SIG-M5 treated with dmso at 0.1 percent for 504 hours (cell line): ENCODE results near the gene SLC9A1.
"Not testable (repeated sequence)": the region's sequence is repeated elsewhere in the genome, so short reads cannot be mapped to it uniquely, and the experiment has no call there.

Experiments
- DNase-seq: peaks from one replicate; lab custom pipeline; 2025; ENCODE audit not compliant: unreplicated experiment; lab: John Stamatoyannopoulos, UW

The SLC9A1 gene

DNA sequence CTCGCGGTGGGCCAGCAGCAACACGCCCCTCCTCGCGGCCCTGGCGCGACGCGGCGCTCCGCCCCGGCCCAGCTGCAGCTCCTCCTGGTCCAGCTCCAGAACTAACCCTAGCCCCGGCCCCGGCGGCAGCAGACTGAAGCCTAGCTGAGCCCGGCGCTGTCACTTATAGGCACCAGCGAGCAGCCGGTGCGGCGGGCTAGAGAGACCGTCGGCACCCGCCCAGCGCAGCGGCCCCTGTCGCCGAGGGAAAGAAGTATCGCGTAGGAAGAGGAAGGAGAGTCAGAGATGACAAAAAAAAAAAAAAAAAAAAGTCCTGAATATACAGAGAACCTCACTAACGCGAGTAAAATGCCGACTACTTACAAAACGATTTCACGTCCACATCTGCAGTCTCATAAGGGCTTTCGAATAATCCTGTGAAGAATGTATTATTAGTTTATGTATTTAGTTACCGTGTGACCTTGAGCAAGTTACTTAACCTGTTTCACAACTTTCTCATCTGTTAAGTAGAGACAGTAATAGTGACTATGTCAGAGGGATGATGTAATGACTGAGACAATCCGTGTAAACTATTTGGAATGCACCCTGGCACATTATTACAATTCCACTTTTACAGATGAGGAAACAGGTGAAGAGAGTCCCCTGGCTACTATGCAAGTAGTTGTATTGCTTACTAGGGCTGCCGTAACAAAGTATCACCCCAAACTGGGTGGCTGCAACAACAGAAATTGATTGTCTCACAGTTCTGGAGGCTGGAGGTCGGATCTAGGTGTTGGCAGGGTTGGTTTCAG lies at the start of gene SLC9A1:
SLC9A1 (minus strand) TSS at position 135 of the 791 bp plus-strand sequence. CDS start 791 bp downstream, outside the sequence.
- DNase-seq, result peak; percentile 90

DNA sequence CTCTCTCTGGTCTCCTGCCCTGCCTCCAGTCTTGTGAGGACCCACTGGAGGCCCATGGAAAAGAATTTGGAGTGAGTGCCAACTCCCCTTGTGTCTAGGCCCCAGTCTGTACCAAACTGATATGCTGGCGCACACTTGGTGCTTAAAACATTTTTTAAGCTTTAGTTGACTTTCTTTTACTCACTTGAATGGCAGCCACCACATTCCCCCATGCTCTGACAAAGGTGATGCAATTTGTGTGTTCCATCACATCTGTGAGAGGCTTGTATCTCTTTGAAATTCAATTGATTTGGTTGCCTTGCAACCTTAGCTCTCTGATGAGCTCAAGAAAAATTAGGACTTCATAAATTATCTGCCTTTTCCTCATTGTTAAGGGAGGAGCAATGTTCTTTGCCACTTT lies 49.0 kb upstream of the SLC9A1 start:
- DNase-seq, result no peak

DNA sequence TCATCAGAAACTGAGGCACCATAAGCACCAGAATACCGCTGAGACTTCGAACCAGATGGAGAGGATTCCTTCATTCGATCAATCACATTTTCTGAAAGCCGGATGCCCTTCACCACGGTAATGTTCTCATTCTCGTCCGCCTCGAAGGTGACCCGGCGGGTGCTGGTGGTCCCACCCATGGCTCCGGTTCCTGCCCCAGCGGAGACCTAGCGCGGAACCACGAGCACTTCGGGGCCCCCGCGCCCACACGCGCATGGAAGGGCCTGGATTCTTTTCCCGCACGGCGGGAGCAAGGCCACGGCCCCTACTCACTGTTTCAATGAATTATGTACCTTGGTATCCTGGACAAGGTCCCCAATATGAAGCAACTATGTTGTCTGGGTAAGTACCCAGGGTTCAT lies 46.4 kb upstream of the SLC9A1 start:
- DNase-seq, result no peak

DNA sequence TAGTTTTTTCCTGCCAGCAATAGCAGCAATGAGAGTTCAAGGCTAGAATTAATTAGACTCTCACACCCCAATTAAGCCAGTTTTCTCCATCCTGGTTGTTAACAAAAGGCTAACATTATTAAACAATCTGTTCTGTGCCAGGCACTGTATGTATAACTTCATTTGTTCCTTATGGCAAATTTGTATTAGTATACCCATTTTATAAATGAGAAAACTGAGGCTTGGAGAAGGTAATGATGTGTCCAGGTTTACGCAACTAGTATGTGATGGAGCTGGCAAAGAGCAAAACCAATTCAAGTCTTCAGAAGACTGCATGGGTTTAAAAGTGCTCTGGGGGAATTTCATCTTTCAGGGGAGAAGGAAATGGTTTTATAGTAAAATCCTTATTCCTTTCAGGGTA lies 38.3 kb upstream of the SLC9A1 start:
- no peak for DNase-seq

DNA sequence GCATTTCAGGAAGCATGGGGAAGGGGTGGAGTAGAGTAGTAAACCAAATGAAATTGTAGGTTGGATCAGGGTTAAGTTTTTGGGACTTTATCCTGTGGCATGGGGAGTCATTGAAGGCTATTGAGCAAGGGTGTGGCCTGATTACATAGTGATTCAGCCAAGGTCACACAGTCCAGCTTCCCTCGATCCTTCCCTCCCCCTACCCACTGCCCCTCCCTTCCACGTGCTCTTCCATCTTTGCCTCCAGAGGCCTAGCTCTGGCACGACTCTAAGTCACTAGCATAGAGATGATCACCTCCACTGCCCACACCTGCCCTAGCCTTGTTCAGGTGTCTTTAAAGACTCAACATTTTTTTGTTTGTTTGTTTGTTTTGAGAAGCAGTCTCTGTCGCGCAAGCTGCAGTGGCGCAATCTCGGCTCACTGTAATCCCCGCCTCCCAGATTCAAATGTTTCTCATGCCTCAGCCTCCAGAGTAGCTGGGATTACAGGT lies 37.2 kb upstream of the SLC9A1 start:
- no peak for DNase-seq

DNA sequence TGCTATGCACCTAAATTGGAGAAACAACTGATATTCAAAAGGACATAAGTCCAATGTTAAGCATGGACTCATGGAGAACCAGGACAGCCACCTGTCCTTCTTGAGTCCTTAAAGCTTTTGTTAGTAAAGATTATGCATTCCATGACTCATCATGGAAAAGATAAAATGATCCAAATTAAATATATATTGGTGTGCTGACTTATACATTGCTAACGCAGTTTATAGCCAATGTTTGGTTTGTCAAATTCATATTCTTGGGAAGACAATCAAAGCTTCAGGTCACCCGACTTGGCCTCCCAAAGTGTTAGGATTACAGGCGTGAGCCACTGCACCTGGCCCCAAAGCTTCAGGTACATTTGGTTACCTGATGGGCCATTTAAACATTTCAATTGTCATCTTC lies 29.7 kb upstream of the SLC9A1 start:
- not testable (repeated sequence) for DNase-seq

DNA sequence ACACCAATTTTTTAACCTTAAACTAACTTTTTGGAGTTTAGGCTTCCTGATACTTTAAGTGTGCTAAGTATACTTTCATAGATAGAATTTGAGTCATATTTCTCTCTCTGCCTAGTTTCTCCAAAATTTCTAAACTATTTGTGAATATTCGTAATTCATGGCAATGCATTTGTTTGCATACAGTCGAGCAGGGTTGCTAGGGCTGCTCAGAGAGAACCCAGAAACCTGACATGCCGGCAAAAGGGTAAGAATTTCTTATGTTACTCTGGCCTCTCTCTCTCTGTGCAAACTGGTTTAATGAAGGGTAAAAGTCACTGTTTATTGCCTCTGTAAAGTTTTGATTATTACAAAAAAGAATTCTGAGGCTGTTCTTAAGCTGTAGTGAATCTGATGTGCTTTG lies 25.1 kb upstream of the SLC9A1 start:
- no peak for DNase-seq

DNA sequence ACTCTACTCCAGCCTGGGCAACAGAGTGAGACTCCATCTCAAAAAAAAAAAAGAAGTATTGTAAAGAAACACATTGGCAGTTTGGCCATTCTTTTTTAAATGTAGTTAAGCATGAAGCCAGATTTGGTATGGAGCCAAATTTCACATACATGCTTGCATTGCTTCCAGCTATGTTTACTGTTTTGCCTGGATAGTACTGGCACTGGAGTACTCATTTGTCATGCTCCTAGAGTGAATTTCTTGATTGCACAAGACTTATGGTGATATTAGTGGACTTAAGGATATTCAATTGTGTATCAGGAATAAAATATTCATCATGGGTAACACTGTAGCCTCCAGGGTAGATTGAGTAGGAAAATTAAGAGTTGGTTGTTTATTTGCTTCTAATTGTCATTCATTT lies 24.5 kb upstream of the SLC9A1 start:
- no peak for DNase-seq

DNA sequence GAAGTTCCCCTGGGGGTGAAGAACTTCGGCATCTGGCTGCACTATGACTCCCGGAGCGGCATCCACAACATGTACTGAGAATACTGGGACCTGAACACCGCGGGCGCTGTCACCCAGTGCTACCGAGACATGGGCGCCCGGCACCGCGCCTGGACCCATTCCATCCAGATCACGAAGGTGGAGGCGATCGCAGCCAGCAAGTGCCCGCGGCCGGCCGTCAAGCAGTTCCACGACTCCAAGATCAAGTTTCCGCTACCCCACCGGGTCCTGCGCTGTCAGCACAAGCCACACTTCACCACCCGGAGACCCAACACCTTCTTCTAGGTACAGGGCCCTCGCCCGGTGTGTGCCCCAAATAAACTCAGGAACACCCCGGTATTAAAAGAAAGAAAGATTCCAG lies 22.0 kb upstream of the SLC9A1 start:
- no peak for DNase-seq

DNA sequence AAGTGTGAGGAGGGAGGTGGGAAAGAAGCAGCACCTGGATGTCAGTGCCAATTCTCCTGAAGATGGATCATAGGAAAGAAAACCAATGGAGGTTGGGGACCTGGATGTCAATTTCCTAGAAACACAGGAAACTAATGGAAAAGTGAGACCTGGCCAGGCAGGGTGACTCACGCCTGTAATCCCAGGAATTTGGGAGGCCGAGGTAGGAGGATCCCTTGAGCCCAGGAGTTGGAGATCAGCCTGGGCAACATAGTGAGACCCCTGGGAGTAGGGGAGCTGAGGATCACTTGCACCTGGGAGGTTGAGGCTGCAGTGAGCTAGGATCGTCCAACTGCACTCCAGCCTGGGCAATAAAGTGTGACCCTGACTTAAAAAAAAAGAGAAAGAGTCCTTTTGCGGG lies 21.4 kb upstream of the SLC9A1 start:
- DNase-seq, result no peak

DNA sequence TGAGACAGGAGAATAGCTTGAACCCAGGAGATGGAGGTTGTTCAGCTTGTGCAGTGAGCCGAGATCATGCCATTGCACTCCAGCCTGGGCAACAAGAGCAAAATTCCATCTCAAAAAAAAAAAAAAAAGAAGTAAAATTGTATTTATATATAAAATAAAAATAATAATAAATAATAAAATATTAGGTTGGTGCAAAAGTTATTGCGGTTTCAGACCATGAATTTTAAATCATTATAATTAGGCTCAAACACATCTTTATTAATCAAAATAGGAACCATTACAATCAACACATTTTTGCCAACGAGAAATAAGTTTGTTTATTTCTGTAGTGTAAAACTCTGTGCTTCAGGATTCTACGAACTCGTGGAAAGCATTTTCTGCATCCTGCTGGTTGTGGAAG lies 18.1 kb upstream of the SLC9A1 start:
- DNase-seq, result not testable (repeated sequence)

DNA sequence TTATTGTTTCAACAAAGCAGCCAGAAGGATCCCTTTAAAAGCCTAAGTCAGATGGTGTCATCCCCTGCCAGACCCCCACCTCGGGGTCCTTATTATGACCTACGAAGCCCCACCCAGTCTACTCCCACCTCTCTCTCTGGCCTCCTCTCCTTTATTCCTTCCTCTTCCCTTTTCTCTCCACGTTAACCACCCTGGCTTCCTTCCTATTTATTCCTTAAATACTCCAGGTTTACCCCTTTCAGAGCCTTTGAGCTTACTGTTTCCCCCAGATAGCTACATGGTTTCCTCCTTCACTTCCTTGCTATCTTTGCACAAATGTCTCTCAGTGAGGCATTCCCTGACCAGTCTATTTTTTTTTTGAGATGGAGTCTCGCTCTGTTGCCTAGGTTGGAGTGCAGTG lies 12.0 kb upstream of the SLC9A1 start:
- no peak for DNase-seq

DNA sequence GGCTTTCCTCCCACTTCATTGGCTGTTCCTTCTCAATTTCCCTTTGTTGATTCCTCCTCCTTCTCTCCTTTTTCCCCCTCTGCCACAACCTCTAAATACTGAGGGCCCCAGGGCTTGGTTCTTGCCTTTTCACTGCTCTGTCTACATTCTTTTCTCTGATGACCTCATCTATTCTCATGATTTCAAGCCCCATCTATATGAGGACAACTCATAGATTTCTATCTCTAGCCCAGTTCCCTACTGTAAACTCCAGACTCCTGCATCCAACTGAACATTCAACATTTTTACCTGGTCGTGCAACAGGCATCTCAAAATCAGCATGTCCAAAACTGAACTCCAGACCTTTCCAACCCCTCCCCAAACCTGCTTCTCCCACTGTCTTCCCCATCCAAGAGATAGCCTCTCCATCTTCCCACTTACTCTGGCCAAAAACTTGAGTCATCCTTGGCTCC lies 11.5 kb upstream of the SLC9A1 start:
- no peak for DNase-seq

DNA sequence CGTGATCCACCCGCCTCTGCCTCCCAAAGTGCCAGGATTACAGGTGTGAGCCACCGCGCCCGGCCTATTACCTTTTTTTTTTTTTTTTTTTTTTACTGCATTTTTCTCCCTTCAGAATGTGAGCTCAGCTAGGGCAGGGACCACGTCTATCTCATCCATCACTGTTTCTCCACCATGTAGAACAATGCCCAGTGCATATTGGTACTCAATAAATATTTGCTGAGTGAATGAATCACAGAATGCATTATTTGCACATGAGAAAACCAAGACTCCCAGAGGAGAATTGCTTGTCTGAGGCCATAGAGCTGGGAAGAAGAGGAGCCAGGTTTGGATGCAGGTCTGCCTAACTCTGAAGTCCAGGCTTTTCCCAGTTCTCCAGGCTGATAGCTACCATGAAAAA lies 8.2 kb upstream of the SLC9A1 start:
- DNase-seq, result no peak

DNA sequence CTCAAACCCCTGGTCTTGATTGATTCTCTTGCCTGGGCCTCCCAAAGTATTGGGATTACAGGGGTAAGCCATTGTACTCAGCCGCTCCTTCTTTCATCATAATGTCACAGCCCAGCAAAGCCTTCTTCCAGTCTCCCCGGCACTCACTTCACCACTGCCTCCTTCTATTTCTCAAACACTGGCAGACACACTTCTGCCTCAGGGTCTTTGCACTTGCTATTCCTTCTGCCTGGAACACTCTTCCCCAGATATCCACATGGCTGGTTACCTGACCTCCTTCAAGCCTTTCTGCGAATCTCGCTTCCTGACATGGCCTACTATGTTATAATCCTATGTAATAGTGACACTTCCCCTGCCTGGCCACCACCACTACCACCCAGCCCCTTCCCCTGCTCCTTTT lies 7.2 kb upstream of the SLC9A1 start:
- no peak for DNase-seq

DNA sequence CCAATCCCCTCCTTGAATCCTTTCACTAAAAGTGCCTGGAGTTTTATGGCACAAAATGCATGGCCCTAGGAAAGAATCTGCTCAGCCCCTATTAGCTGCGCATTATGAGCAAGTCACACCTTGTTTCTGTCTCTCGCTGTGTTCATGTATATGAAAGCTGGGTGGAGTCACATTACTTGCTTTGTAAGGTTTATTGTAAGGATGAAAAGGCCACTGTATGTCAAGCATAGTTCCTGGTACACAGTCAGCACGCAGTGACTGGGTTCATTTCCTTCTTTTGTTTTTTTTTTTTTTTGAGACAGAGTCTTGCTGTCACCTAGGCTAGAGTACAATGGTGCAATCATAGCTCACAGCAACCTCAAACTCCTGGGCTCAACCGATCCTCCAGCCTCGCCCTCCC lies 6.7 kb upstream of the SLC9A1 start:
- DNase-seq, result peak; percentile 53

DNA sequence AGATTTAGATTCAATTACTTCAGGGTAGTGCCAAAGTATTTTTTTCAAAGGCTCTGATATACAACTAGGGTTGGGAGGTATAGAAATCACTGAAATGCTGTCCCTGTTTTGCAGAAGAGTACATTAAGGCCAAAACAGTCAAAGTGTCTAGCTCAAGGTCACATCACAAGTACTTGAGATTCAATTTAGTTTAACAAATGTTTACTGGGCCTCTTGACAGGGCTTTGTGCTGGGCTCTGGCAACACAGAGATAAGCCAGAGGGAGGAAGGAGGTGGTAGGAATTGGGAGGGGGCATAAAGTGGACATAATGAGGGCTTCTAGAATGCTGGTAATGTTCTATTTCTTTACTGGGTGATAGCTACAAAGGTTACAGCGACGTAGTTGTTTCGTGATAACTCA lies 2.3 kb upstream of the SLC9A1 start:
- DNase-seq, result no peak

DNA sequence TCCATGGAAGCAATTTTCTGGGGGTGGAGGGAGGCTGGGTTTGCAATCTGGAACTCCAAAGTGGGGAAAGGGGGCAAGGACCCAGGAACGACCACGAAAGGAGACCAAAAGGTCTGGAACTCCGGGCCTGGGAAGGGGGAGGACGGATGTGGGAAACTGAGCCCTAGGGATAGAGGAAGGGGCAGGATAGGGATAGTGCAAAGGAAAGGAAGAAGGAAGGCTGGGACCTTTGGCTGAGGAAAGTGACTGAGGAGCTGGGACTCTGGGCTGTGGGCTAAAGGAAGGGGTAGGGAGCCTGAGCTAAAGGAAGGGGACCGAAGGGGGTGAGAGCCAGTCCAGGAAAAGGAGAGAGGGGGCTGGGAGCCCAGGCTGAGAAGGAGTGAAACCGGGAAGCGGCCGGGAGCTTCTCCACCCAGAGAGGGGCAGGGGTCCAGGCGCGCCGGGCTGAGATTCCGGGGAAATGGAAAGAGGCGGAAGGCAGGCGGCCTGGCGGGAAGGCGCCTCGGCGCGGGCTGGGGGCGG lies 395 bp downstream of the SLC9A1 start:
- no peak for DNase-seq

DNA sequence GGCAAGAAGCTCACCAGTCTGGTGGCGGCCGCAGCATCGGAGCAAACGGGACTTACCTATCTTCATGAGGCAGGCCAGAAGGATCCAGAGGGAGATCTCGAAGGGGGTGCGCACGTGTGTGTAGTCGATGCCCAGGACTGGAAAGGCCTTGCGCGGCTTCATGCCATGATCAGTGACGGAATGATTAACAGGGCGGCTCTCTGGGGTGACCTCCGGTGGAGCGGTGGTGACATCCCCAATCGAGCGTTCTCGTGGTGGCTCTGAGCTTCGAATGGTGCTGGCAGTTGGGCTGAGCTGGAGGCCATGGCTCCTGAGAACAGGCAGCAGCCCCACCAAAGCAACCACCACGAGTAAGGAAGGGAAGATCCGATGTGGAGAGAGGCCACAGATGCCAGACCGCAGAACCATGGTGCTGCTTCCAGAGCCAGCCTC lies 982 bp downstream of the SLC9A1 start:
- no peak for DNase-seq

DNA sequence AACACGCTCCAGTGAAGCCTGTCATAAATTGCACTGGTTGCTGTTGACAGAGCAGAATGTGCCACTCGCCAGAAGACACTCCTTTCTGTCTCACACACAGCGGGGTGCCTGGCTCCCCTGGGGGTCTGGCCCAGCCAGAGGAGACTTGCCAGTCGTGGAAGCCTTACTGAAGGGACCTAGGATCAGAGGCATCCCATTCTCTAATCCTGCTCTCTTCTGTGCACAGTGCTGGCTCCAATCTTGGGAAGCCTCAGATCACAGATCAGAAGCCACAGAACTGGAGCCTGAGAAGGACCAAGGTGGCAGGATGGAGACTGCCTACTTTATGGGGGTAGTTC lies 1.4 kb downstream of the SLC9A1 start:
- DNase-seq, result no peak

DNA sequence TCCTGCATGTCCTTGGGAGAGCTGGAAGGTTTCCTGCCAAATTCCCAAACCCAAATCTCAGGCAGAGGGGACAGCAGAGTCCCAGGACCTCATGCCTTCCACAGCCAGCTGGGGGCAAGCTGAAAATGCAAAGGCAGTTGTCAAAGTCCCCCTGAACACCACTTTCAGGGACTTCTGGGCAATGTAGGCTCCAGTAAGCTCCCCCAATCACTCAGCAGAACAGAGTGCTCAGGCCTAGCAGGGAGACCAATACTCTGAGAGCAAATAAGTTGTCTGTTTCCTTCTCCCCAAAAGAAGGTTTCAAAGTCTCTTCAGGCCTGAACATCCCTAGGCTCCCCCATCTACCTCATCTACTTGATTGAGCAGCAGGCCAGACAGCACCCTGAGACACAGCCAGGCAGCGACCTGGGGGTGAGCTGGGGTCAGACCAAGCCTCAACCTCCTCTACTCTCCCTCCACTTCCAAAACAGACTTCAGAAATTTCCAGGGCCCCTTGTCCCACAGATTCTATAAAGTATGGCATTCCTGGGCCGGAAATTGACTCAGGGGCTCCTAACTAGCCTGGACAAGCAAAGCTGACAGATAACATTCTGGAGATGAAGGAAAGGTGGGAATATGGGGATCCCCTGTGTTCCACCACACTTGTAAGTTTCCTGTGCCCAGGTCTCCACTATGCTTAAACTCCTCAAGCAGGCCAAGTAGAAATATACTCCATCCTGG lies 1.9 kb downstream of the SLC9A1 start:
- DNase-seq, result no peak
